NCI-H446 (cell line): ENCODE data around the gene CAVIN2.

ENCODE experiments used
- DNase-seq, 2 experiments: peaks; one replicate each; lab custom pipeline; 2025; lab: John Stamatoyannopoulos, UW

Gene CAVIN2

GRCh38 chr2:191839918-191840804, 6.7 kb downstream of the CAVIN2 start:
- DNase-seq: no peak

- no peak for DNase-seq
Measured at GRCh38 chr2:191838526-191838925, 8.4 kb downstream of the CAVIN2 start.

- no peak for DNase-seq
Measured at GRCh38 chr2:191836853-191837769, 9.8 kb downstream of the CAVIN2 start.

GRCh38 chr2:191836471-191836852, 10.4 kb downstream of the CAVIN2 start:
- no peak for DNase-seq

- no peak for DNase-seq
Measured at GRCh38 chr2:191835539-191836350, 11.1 kb downstream of the CAVIN2 start.

- DNase-seq: no peak
Measured at GRCh38 chr2:191835100-191835499, 11.8 kb downstream of the CAVIN2 start.

GRCh38 chr2:191833356-191833755, 13.5 kb downstream of the CAVIN2 start:
- DNase-seq: no peak

- no peak for DNase-seq
Measured at GRCh38 chr2:191832668-191833067, 14.2 kb downstream of the CAVIN2 start.

GRCh38 chr2:191831410-191831994, 15.4 kb downstream of the CAVIN2 start:
- no peak for DNase-seq

GRCh38 chr2:191824398-191824797, 22.5 kb downstream of the CAVIN2 start:
- no peak for DNase-seq

GRCh38 chr2:191821078-191821477, 25.8 kb downstream of the CAVIN2 start:
- DNase-seq: no peak

- no peak for DNase-seq
Measured at GRCh38 chr2:191818725-191819350, 28.1 kb downstream of the CAVIN2 start.

GRCh38 chr2:191818133-191818532, 28.8 kb downstream of the CAVIN2 start:
- no peak for DNase-seq

- no peak for DNase-seq
Measured at GRCh38 chr2:191815010-191815409, 31.9 kb downstream of the CAVIN2 start.

- no peak for DNase-seq
Measured at GRCh38 chr2:191813943-191814342, 32.9 kb downstream of the CAVIN2 start.

GRCh38 chr2:191811807-191812602, 34.9 kb downstream of the CAVIN2 start:
- peak; percentile 69 to 83 for DNase-seq

- DNase-seq: no peak
Measured at GRCh38 chr2:191806396-191806795, 40.5 kb downstream of the CAVIN2 start.

GRCh38 chr2:191804766-191805165, 42.1 kb downstream of the CAVIN2 start:
- no peak for DNase-seq

- no peak for DNase-seq
Measured at GRCh38 chr2:191803007-191803406, 43.9 kb downstream of the CAVIN2 start.

- no peak for DNase-seq
Measured at GRCh38 chr2:191802180-191802579, 44.7 kb downstream of the CAVIN2 start.
